Activated gamma-delta T cell treated with anti-CD3 and anti-CD28 coated beads, Interleukin-2, amount 50 U/mL, for 16 hours (primary cell): ENCODE results near the gene H2AZ2.
"Not testable (repeated sequence)": the region's sequence is repeated elsewhere in the genome, so short reads cannot be mapped to it uniquely, and the experiment has no call there.

Source experiments
- DNase-seq: peaks from one replicate; pipeline ENCODE4 v3.0.0-alpha.2; 2020; ENCODE audit warnings: low read depth

The H2AZ2 gene

GRCh38 chr7:44847920-44848634, at the start of gene H2AZ2:
H2AZ2 (minus strand) TSS chr7:44848087; CDS start chr7:44847971, 116 bp downstream.
- peak; percentile 100 for DNase-seq

DNA sequence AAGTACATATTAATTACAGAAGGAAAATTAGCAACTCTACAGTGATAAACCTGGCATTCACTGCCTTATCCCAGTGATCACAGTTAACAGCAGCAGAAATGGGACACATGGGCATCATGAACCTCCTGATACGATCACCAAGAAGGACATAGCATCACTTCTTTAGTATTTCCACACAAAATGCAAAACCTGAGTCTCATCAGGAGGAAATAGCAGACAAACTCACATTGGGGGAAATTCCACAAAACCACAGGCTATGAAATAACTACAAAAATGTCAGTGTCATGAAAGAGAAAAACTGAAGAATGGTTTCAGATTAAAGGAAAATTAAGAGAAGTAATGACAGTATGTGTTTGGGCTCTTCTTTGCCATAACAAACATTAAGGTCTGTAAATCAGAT, 49.4 kb upstream of the H2AZ2 start:
- DNase-seq = no peak

DNA sequence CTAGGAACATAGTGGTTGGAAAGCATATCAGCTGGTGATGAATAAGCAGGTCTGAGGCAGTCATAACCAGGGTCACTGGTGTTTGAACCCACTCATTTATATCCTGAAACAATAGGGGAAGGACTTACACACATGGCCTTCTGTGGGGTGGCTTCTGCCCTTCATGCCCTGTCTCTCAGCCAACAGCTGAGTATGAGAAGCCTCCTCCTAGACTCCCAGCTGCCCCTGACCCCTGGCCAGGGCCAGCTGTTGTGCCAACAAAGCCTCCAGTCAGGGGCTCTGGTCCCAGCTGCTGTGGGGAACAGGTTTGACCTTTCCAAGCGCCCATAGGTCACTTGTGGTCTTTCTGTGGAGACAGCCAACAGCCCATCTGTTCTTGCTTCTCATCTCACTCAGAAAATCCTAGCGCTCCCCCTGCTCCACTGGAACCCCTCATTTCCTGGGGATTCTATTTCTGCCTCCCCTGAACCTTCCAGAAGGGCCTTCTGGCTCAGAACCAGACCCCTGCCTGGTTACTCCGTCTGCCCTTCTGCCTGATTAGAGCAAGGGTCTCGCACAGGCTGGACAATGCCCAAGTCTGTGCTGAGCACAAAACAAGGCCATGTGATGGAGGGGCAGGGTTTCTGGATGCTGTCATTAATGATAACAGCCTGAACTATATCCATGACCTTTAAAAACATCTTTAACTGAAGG, 47.1 kb upstream of the H2AZ2 start:
- DNase-seq = no peak

GRCh38 chr7:44893710-44894234, 45.9 kb upstream of the H2AZ2 start:
- no peak for DNase-seq

- no peak for DNase-seq
These were observed 43.9 kb upstream of the H2AZ2 start for GRCh38 chr7:44891791-44892190.

DNA sequence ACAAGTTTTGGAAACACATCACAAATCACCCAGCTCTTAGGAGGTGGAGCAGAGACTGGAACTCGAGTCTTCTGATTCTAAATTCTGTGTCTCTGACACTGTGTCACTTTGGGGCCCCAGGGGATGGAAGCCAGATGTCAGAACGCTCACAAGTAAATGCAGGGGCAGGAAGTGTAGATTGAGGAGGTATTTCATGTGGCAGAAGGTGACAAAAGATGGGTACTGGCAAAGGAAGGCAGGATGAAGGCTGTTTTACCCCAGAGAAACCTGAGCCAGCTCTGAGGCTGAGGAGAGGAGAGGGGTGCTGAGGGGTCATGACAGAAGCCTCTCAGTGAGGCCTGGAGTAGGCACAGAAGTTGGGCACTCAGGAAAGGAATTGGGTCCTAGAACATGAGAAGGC, 43.5 kb upstream of the H2AZ2 start:
- peak; percentile 30 for DNase-seq

- DNase-seq = no peak
These were observed 41.3 kb upstream of the H2AZ2 start for GRCh38 chr7:44889086-44889781.

GRCh38 chr7:44887293-44887692, 39.4 kb upstream of the H2AZ2 start:
- DNase-seq = no peak

- DNase-seq = peak; percentile 95
These were observed 37.8 kb upstream of the H2AZ2 start, which contains the start of gene PURB for GRCh38 chr7:44885394-44886317. PURB (minus strand) TSS chr7:44885530; CDS start chr7:44885348, 182 bp downstream.

GRCh38 chr7:44884621-44885393, 36.9 kb upstream of the H2AZ2 start:
- peak; percentile 35 for DNase-seq

- no peak for DNase-seq
These were observed 36.2 kb upstream of the H2AZ2 start for GRCh38 chr7:44883961-44884620.

- no peak for DNase-seq
These were observed 35.0 kb upstream of the H2AZ2 start for GRCh38 chr7:44882899-44883298.

DNA sequence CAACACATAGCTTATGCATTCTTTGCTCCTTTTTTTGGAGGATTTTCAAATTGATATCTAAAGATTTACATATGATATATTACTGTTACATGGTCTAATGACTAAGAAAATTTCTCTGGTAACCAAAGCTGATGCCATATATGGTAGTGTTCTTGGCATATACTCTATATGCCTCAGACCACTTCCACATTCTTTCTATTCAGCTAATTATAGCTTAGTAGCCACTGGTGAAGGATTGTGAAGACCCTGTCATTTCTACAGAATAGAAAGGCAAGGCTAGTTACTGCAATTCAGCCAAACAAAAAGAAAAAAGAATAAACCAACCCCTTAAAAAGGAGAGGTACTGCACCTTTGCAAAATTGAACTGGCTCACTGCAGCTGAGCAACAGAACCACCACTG, 33.7 kb upstream of the H2AZ2 start:
- no peak for DNase-seq

DNA sequence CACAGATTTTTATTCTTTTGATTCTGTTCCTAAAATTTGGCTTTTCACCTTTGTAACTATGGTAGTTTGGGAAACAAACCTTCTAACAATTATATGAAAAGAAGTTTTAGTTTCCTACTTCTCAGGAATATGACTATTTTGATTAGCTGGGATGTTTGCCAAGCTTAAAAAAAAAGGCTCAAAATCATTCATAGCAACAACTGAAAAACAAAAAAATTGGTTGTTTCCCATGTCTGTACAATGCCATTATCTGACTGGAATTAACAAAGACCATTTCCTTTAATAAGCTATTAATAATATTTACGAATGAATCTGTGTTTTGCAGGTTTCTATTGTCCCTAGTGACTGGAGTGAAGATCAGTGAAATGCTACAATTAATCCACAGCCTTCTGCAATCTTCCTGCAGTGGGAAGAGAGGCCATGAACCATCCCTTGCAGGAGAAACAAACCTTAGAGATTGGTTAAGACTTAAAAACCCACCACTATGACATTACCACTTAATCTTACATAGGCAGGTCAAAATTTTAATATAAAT, 33.2 kb upstream of the H2AZ2 start:
- no peak for DNase-seq

DNA sequence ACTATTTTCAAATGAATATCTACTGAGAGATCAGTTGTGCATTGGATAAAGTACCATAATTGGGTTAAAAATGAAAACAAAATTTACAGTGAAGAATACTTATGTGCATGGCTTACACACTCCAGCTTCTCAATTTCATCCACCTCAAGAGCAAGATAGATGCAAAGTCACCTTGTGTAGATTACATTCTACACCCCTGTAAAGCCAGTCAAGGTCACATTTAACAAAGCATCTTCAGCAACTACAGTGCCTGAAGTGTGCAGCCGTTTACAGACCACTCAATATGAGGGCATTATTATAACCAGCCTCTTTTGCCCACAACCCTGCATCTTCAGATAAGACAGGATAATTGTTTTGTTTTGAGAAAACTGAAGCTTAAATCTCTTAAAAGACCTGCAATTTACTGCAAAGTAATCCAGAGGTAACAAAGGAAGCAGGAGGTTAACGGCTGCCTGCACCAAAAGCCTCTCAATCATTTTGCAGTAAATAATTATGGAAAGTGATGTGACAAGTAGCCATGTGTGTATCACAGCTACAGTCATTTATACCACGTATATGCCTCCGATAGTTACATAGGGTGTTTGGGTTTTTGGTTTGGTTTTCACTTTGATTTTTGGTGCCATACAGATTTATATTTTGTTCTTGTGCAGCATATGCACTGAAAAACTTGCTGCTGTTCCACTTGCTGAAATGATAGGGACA, 32.6 kb upstream of the H2AZ2 start:
- no peak for DNase-seq

DNA sequence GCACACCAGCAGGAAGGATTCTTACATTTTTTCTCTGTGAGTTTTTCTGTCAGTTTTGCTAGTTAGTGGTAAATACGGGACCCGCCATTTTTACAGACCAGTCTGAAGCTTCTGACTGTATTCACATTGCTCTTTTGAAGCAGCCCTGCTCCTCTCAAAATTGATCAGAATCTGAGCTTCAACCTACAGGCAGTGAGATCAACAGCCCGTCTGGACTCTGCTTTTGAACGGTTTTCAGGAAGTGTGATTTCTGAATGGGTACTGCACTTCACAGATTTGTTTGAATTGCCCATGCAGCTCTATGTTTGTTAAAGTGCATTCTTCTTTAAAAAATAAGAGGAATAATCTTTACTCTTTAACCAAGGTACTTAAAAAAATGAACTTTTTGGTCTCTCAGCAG, 28.5 kb upstream of the H2AZ2 start:
- no peak for DNase-seq

DNA sequence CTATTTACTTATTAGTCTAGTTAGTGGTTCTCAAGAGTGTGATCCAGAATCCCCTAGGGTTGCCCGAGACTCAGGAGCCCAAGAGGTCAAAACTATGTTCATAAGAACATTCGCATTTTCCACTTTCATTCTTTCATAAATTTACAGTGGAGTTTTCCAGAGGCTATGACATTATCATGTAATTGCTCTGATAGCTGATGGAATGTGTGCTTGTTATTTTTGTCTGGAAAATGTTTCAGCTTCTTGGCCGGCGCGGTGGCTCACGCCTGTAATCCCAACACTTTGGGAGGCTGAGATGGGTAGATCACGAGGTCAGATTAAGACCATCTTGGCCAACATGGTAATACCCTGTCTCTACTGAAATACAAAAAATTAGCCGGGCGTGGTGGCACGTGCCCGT, 27.4 kb upstream of the H2AZ2 start:
- DNase-seq = no peak

DNA sequence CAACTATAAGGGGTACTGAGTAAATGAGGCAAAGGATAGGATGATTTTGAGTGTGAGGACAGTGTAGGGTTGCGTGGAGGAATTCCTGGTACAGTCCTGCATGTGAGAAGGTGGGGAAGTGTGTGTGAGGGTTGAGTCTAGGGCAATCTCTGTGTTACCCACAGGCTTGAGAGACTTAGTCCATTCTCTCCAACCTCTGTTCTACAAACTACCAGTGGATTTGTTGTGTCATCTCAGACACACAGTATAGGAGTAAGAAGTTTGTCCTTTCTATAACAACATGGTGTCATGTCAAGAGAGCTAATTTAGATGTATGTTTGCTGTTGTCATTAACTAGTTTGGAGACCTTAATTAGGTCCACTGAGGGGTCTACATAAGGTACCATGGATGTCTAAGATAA, 24.9 kb upstream of the H2AZ2 start:
- DNase-seq = no peak

DNA sequence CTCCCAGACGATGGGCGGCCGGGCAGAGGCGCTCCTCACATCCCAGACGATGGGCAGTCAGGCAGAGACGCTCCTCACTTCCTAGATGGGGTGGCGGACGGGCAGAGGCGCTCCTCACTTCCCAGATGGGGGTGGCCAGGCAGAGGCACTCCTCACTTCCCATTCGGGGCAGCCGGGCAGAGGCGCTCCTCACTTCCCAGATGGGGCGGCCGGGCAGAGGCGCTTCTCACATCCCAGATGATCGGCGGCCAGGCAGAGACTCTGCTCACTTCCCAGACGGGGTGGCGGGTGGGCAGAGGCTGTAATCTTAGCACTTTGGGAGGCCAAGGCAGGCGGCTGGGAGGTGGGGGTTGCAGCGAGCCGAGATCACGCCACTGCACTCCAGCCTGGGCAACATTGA, 24.0 kb upstream of the H2AZ2 start:
- DNase-seq = not testable (repeated sequence)
